A549 (cell line): ENCODE data around the gene PPP4R4. TPM values are rescaled to one million over a fixed set of nuclear protein-coding genes. Genes with fewer than 3 reads are reported as not detected.

Experiments
- ATAC-seq, 2 experiments: fragments of 200-7000 bp in 1 of 2; fragments of >200 bp in 1 of 2; cut with Nextera tagmentation in 1 of 2; cut with Tn5 transposase in 1 of 2; 3 replicates each; pipeline versions ENCODE4 v1.8.0 to v1.9.1; 2018 to 2020; ENCODE audit warnings: mild to moderate bottlenecking in 1 of 2, moderate library complexity in 1 of 2
- CTCF ChIA-PET: fragments of 300-600 bp; sonication (Branson Sonifier 250); formaldehyde crosslinking; extraction: SDS; loops from one replicate; lab custom pipeline; 2021; ENCODE audit warnings: antibody characterized with exemption, inconsistent platforms; lab: Yijun Ruan, JAX
- POLR2A ChIA-PET: fragments of 350-600 bp; formaldehyde crosslinking; extraction: SDS; loops from one replicate; lab custom pipeline; 2021; ENCODE audit warnings: antibody characterized with exemption, inconsistent platforms; lab: Yijun Ruan, JAX
- DNase-seq, 2 experiments: peaks; one replicate each; pipeline versions ENCODE4 v3.0.0 to v3.0.0-alpha.2; 2011 to 2016; ENCODE audit warnings: low read depth in 1 of 2, low spot score in 1 of 2
- FAIRE-seq: peaks from 2 replicates; lab custom pipeline; 2011; peaks lifted over from hg19 to GRCh38; lab: Jason Lieb, UNC
- H3K27ac ChIP-seq, 2 experiments: fragments of >200 bp; sonication (Bioruptor Twin); formaldehyde crosslinking; 3 replicates each; pipeline ENCODE4 v1.5.1; 2016 to 2017
- H3K4me1 ChIP-seq: fragments of >200 bp; sonication (Bioruptor Twin); formaldehyde crosslinking; 3 replicates; pipeline ENCODE4 v1.6.1; 2016
- H3K4me2 ChIP-seq: fragments of >200 bp; sonication (Bioruptor Twin); formaldehyde crosslinking; 3 replicates; pipeline ENCODE4 v1.6.1; 2016
- H3K4me3 ChIP-seq: fragments of >200 bp; sonication (Bioruptor Twin); formaldehyde crosslinking; 3 replicates; pipeline ENCODE4 v1.5.1; 2016
- H3K9me3 ChIP-seq: fragments of >200 bp; sonication (Bioruptor Twin); formaldehyde crosslinking; 3 replicates; pipeline ENCODE4 v1.6.1; 2016
- CBX8 ChIP-seq: fragments of 200-600 bp; sonication (generic); IDR thresholded peaks from 2 replicates; pipeline ENCODE4 v1.6.1; 2016
- EHMT2 ChIP-seq: fragments of 200-600 bp; sonication (generic); IDR thresholded peaks from 2 replicates; pipeline ENCODE4 v1.6.1; 2016; ENCODE audit warnings: antibody characterized with exemption, low read depth, mild to moderate bottlenecking, moderate library complexity
- EP300 ChIP-seq, 2 experiments: fragments of >200 bp; sonication (Bioruptor Twin); formaldehyde crosslinking; IDR thresholded peaks; 2 replicates in 1 of 2; 3 replicates in 1 of 2; pipeline ENCODE4 v1.6.1; 2016 to 2017
- ESRRA ChIP-seq: fragments of 150-350 bp; IDR thresholded peaks from 2 replicates; pipeline ENCODE4 v1.6.1; 2014; ENCODE audit warnings: mild to moderate bottlenecking, low read length, borderline replicate concordance
- FOSL2 ChIP-seq, 2 experiments: fragments of 450-650 bp in 1 of 2; fragments of >200 bp in 1 of 2; sonication (Bioruptor Twin) in 1 of 2; formaldehyde crosslinking; IDR thresholded peaks; 2 replicates each; pipeline versions ENCODE4 v1.5.0 to v1.6.1; 2016 to 2020; ENCODE audit warnings: mild to moderate bottlenecking in 1 of 2, moderate library complexity in 1 of 2
- GATA3 ChIP-seq: IDR thresholded peaks from 2 replicates; pipeline ENCODE4 v1.6.1; 2012; ENCODE audit warnings: borderline replicate concordance
- HDAC2 ChIP-seq: fragments of 200-600 bp; sonication (generic); IDR thresholded peaks from 2 replicates; pipeline ENCODE4 v1.6.1; 2016
- HOXA7 ChIP-seq: fragments of 250-450 bp; sonication (Bioruptor Pico); IDR thresholded peaks from 2 replicates; pipeline ENCODE4 v1.5.0; 2020; ENCODE audit warnings: mild to moderate bottlenecking, moderate library complexity
- HOXB13 ChIP-seq: fragments of 250-450 bp; sonication (Bioruptor Pico); IDR thresholded peaks from 2 replicates; pipeline ENCODE4 v1.5.0; 2020; ENCODE audit warnings: low read depth, mild to moderate bottlenecking, moderate library complexity
- JUN ChIP-seq, 2 experiments: fragments of >200 bp; sonication (Bioruptor Twin); formaldehyde crosslinking; IDR thresholded peaks; 2 replicates in 1 of 2; 3 replicates in 1 of 2; pipeline ENCODE4 v1.6.1; 2016 to 2017
- KDM1A ChIP-seq: fragments of 200-600 bp; sonication (generic); IDR thresholded peaks from 2 replicates; pipeline ENCODE4 v1.6.1; 2016; ENCODE audit warnings: low read depth, mild to moderate bottlenecking
- KDM5A ChIP-seq: fragments of 200-600 bp; sonication (generic); IDR thresholded peaks from 2 replicates; pipeline ENCODE4 v1.6.1; 2016; ENCODE audit warnings: antibody characterized with exemption, mild to moderate bottlenecking
- NR3C1 ChIP-seq: fragments of >200 bp; sonication (Bioruptor Twin); formaldehyde crosslinking; IDR thresholded peaks from 3 replicates; pipeline ENCODE4 v1.6.1; 2017
- RAD21 ChIP-seq, 2 experiments: fragments of >200 bp in 1 of 2; sonication (Bioruptor Twin) in 1 of 2; formaldehyde crosslinking in 1 of 2; IDR thresholded peaks in 1 of 2; conservative IDR thresholded peaks in 1 of 2; 2 replicates in 1 of 2; 3 replicates in 1 of 2; pipeline ENCODE4 v1.6.1; 2012 to 2018; ENCODE audit warnings: inconsistent platforms in 1 of 2
- RCOR1 ChIP-seq: fragments of 150-350 bp; IDR thresholded peaks from 2 replicates; pipeline ENCODE4 v1.6.1; 2014; ENCODE audit warnings: antibody characterized with exemption, low read length, low read depth
- SMC3 ChIP-seq: fragments of >200 bp; sonication (Bioruptor Twin); formaldehyde crosslinking; IDR thresholded peaks from 3 replicates; pipeline ENCODE4 v1.6.1; 2018; ENCODE audit warnings: inconsistent platforms
- TP53 ChIP-seq: fragments of 250-450 bp; sonication (Bioruptor Pico); IDR thresholded peaks from 2 replicates; pipeline ENCODE4 v1.5.0; 2021; ENCODE audit warnings: mild to moderate bottlenecking, moderate library complexity
- ZC3H11A ChIP-seq: fragments of 450-650 bp; IDR thresholded peaks from 2 replicates; pipeline ENCODE4 v1.6.1; 2014; ENCODE audit warnings: antibody characterized with exemption, mild to moderate bottlenecking
- ZNF302 ChIP-seq: fragments of 250-450 bp; sonication (Bioruptor Pico); IDR thresholded peaks from 2 replicates; pipeline ENCODE4 v1.9.0; 2021; ENCODE audit warnings: inconsistent platforms, mild to moderate bottlenecking, moderate library complexity
- ZSCAN20 ChIP-seq: fragments of 250-450 bp; sonication (Bioruptor Pico); IDR thresholded peaks from 2 replicates; pipeline ENCODE4 v1.8.0; 2022; ENCODE audit warnings: mild to moderate bottlenecking, moderate library complexity
- WGBS: methylation state at CpG from one replicate; pipeline ENCODE4 v1.1.6; 2017; ENCODE audit errors: missing lambda C conversion rate; 5-methylcytosine and 5-hydroxymethylcytosine counted together
- polyA plus RNA-seq, 4 experiments: library from polyadenylated mRNA; depleted of rRNA in 3 of 4; stranded (reverse); fragments of >200 nt; fragmentation: RNase III in 1 of 4; extraction: RNeasy Plus Mini Kit Qiagen cat#74134 plus additional on column Dnase treatment in 1 of 4; gene quantifications; 2 replicates in 3 of 4; 3 replicates in 1 of 4; pipeline ENCODE4 v1.2.3, GENCODE V29; 2011 to 2017
- TF ChIP-seq, protein P1 (sequence below): fragments of 250-450 bp; sonication (Bioruptor Pico); IDR thresholded peaks from 2 replicates; pipeline ENCODE4 v1.5.0; 2020; ENCODE audit warnings: low read depth, mild to moderate bottlenecking, moderate library complexity
- TF ChIP-seq, protein P2 (sequence below): fragments of >200 bp; sonication (Bioruptor Twin); formaldehyde crosslinking; IDR thresholded peaks from 3 replicates; pipeline ENCODE4 v1.5.1; 2016
- TF ChIP-seq, protein P3 (sequence below): IDR thresholded peaks from 2 replicates; pipeline ENCODE4 v1.6.1; 2012
- TF ChIP-seq, protein P4 (sequence below): IDR thresholded peaks from 2 replicates; pipeline ENCODE4 v1.6.1; 2012
- TF ChIP-seq, protein P5 (sequence below): fragments of 200-600 bp; sonication (generic); IDR thresholded peaks from 2 replicates; pipeline ENCODE4 v1.6.1; 2016; ENCODE audit warnings: antibody characterized with exemption, mild to moderate bottlenecking, moderate library complexity

Gene PPP4R4
- polyA plus RNA-seq, 2 of the 4 experiments (the other 2 are of a cell fraction) = 0.12 to 0.25 TPM

DNA sequence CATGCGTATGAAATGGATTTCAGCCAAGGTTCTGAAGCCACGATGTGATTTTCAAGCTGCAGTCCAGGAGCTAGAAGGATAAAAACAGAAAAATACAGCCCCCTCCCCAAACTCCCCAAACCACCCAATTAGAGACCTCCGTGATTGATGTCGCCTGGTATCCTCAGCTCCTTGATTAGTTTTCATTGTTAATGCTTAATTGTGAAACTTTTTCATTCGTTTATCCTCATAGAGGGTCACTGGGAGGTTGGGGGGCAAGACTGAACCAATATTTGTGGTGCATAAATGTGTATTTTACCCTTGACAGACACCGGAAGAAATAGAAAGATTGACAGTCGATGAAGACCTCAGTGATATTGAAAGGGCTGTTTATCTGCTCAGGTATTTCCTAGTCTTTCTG lies 1.6 kb downstream of the PPP4R4 start (continued):
- TF ChIP-seq HOXB13 (CRISPR knock-in tag) (no peak), HDAC2 (no peak), EHMT2 (no peak), EP300 (IDR thresholded peaks at IDR 0.05) (no peak)
- TF ChIP-seq, protein P1, sequence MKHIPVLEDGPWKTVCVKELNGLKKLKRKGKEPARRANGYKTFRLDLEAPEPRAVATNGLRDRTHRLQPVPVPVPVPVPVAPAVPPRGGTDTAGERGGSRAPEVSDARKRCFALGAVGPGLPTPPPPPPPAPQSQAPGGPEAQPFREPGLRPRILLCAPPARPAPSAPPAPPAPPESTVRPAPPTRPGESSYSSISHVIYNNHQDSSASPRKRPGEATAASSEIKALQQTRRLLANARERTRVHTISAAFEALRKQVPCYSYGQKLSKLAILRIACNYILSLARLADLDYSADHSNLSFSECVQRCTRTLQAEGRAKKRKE (CRISPR knock-in tag) = no peak

DNA sequence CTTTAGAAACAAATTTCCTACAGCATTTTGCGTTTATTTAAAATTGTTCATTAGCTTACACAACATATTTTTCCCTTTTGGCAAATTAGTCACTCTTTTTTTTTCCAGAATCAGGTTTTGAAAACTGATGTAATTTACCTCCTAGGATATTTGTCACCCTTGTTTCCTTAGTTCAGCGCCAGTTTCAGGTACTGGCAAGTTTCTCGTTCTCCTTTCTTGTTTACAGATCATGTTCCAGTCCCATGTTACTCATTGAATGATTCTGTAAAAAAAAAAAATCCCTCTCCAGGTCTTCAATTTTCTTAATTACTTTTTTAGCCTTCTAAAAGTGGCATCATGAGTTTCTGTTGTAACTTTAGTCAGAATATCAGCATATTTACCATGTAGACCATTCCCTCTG lies 2.7 kb downstream of the PPP4R4 start:
- ATAC-seq (no peak), DNase-seq (no peak), FAIRE-seq (no peak)
- no peak overlapping the region for H3K4me2 ChIP-seq
- H3K9me3 ChIP-seq = peaks cover 5% of the 10 kb centered on the region; the same call in 1 of the 3 replicates
- POLR2A ChIA-PET = no interaction called here
- TF ChIP-seq FOSL2 (IDR thresholded peaks at IDR 0.05) = no peak
- TF ChIP-seq FOSL2 (CRISPR knock-in tag; IDR thresholded peaks at IDR 0.05) = no peak
- no peak for TF ChIP-seq KDM1A
- no peak for TF ChIP-seq KDM5A
- TF ChIP-seq, protein P2, sequence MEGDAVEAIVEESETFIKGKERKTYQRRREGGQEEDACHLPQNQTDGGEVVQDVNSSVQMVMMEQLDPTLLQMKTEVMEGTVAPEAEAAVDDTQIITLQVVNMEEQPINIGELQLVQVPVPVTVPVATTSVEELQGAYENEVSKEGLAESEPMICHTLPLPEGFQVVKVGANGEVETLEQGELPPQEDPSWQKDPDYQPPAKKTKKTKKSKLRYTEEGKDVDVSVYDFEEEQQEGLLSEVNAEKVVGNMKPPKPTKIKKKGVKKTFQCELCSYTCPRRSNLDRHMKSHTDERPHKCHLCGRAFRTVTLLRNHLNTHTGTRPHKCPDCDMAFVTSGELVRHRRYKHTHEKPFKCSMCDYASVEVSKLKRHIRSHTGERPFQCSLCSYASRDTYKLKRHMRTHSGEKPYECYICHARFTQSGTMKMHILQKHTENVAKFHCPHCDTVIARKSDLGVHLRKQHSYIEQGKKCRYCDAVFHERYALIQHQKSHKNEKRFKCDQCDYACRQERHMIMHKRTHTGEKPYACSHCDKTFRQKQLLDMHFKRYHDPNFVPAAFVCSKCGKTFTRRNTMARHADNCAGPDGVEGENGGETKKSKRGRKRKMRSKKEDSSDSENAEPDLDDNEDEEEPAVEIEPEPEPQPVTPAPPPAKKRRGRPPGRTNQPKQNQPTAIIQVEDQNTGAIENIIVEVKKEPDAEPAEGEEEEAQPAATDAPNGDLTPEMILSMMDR = no peak
- TF ChIP-seq, protein P3, sequence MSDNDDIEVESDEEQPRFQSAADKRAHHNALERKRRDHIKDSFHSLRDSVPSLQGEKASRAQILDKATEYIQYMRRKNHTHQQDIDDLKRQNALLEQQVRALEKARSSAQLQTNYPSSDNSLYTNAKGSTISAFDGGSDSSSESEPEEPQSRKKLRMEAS = no peak
- no peak for TF ChIP-seq HOXA7
- TF ChIP-seq RCOR1 = no peak
- no peak for TF ChIP-seq RAD21 (conservative IDR thresholded peaks at IDR 0.05 in 1 of 2, IDR thresholded peaks at IDR 0.05 in 1 of 2)
- TF ChIP-seq, protein P4, sequence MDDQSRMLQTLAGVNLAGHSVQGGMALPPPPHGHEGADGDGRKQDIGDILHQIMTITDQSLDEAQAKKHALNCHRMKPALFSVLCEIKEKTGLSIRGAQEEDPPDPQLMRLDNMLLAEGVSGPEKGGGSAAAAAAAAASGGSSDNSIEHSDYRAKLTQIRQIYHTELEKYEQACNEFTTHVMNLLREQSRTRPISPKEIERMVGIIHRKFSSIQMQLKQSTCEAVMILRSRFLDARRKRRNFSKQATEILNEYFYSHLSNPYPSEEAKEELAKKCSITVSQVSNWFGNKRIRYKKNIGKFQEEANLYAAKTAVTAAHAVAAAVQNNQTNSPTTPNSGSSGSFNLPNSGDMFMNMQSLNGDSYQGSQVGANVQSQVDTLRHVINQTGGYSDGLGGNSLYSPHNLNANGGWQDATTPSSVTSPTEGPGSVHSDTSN = no peak
- TF ChIP-seq TP53 (CRISPR knock-in tag) = no peak
- no peak for TF ChIP-seq SMC3
- no peak for TF ChIP-seq ESRRA
- TF ChIP-seq NR3C1 = no peak
- no peak for TF ChIP-seq ZSCAN20 (CRISPR knock-in tag)
- TF ChIP-seq, all 56 proteins: peak for 0
- Histone ChIP-seq H3K27ac (no peak overlapping the region), H3K4me3 (no peak overlapping the region), H3K4me1 (peaks cover 10% of the 10 kb centered on the region; the same call in 2 of the 3 replicates)
- 39% methylated on average over 3 of the region's 3 CpGs for WGBS
- CTCF ChIA-PET = no interaction called here

DNA sequence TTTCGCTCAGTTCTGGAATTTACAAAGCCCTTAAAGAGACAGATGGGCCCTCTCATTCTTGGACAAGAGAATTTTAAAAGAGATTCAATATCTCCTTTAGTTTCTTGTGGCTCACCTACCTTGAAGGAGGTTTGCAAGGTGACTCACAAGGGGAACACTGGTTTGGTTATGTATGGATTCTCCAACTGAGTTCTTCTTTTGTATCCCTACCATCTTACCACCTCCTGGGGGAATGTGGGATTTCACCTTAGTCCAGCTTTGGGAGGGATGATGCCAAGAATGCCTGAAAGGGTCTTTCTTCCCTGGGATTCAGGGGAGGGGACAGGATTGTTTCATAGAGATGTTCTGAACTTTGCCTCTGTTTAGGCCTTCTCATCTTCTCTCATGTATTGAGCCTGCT lies 3.7 kb downstream of the PPP4R4 start:
- 18% methylated on average over 1 of the region's 1 CpG for WGBS
- FAIRE-seq (no peak), DNase-seq (no peak), ATAC-seq (no peak)
- H3K4me1 ChIP-seq = peaks cover 10% of the 10 kb centered on the region; the same call in 2 of the 3 replicates
- POLR2A ChIA-PET = no interaction called here
- H3K4me2 ChIP-seq = no peak overlapping the region
- CTCF ChIA-PET = interaction anchor here (0.6 to 1.7 kb wide), 3 partner anchors 10 to 142 kb away, joined by 3 to 5 read pairs (median 3); no protein-coding TSS in a partner anchor
- H3K4me3 ChIP-seq = no peak overlapping the region
- TF ChIP-seq, protein P3 = no peak
- TF ChIP-seq EP300 (IDR thresholded peaks at IDR 0.05) (no peak), ESRRA (no peak), ZC3H11A (no peak), CBX8 (no peak), NR3C1 (no peak), HOXB13 (CRISPR knock-in tag) (no peak), HOXA7 (no peak), KDM1A (no peak), ZNF302 (CRISPR knock-in tag) (no peak), JUN (IDR thresholded peaks at IDR 0.05) (no peak), GATA3 (no peak)
- TF ChIP-seq, protein P5, sequence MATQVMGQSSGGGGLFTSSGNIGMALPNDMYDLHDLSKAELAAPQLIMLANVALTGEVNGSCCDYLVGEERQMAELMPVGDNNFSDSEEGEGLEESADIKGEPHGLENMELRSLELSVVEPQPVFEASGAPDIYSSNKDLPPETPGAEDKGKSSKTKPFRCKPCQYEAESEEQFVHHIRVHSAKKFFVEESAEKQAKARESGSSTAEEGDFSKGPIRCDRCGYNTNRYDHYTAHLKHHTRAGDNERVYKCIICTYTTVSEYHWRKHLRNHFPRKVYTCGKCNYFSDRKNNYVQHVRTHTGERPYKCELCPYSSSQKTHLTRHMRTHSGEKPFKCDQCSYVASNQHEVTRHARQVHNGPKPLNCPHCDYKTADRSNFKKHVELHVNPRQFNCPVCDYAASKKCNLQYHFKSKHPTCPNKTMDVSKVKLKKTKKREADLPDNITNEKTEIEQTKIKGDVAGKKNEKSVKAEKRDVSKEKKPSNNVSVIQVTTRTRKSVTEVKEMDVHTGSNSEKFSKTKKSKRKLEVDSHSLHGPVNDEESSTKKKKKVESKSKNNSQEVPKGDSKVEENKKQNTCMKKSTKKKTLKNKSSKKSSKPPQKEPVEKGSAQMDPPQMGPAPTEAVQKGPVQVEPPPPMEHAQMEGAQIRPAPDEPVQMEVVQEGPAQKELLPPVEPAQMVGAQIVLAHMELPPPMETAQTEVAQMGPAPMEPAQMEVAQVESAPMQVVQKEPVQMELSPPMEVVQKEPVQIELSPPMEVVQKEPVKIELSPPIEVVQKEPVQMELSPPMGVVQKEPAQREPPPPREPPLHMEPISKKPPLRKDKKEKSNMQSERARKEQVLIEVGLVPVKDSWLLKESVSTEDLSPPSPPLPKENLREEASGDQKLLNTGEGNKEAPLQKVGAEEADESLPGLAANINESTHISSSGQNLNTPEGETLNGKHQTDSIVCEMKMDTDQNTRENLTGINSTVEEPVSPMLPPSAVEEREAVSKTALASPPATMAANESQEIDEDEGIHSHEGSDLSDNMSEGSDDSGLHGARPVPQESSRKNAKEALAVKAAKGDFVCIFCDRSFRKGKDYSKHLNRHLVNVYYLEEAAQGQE = no peak
- TF ChIP-seq, all 56 proteins: peak for 0
- H3K27ac ChIP-seq = no peak overlapping the region
- H3K9me3 ChIP-seq = peaks cover 2% of the 10 kb centered on the region; the same call in 1 of the 3 replicates
